Measurements from ENCODE around the gene TYMP.

Gene TYMP

GRCh38 chr22:50529897-50530579, at the start of gene TYMP:
Gene TYMP (minus strand): TSS chr22:50530012. CDS start chr22:50529709, 303 bp downstream.
- in situ Hi-C loops (cut with MboI; ENCODE audit: low sequenced_read_pairs), result no loop called here

- in situ Hi-C loops (cut with MboI; ENCODE audit: low sequenced_read_pairs), result no loop called here
These were observed 49.0 kb upstream of the TYMP start for GRCh38 chr22:50578776-50579310.

GRCh38 chr22:50577987-50578775, 48.4 kb upstream of the TYMP start, which contains the start of gene CPT1B:
Gene CPT1B (minus strand): TSS chr22:50578427. CDS start chr22:50577915, 512 bp downstream.
- in situ Hi-C loops (cut with MboI; ENCODE audit: low sequenced_read_pairs), result no loop called here

- in situ Hi-C loops (cut with MboI; ENCODE audit: low sequenced_read_pairs), result no loop called here
These were observed 47.8 kb upstream of the TYMP start for GRCh38 chr22:50577697-50577986.

- in situ Hi-C loops (cut with MboI; ENCODE audit: low sequenced_read_pairs), result no loop called here
These were observed 47.2 kb upstream of the TYMP start for GRCh38 chr22:50576806-50577696.

GRCh38 chr22:50576070-50576469, 46.3 kb upstream of the TYMP start:
- in situ Hi-C loops (cut with MboI; ENCODE audit: low sequenced_read_pairs), result no loop called here

- in situ Hi-C loops (cut with MboI; ENCODE audit: low sequenced_read_pairs), result no loop called here
These were observed 45.7 kb upstream of the TYMP start for GRCh38 chr22:50575426-50575941.

GRCh38 chr22:50574383-50574755, 44.6 kb upstream of the TYMP start:
- in situ Hi-C loops (cut with MboI; ENCODE audit: low sequenced_read_pairs), result no loop called here

- in situ Hi-C loops (cut with MboI; ENCODE audit: low sequenced_read_pairs), result no loop called here
These were observed 43.9 kb upstream of the TYMP start for GRCh38 chr22:50573491-50574382.

GRCh38 chr22:50572965-50573364, 43.2 kb upstream of the TYMP start:
- in situ Hi-C loops (cut with MboI; ENCODE audit: low sequenced_read_pairs), result no loop called here

GRCh38 chr22:50571264-50572175, 41.7 kb upstream of the TYMP start:
- in situ Hi-C loops (cut with MboI; ENCODE audit: low sequenced_read_pairs), result no loop called here

GRCh38 chr22:50570861-50571260, 41.0 kb upstream of the TYMP start:
- in situ Hi-C loops (cut with MboI; ENCODE audit: low sequenced_read_pairs), result no loop called here

GRCh38 chr22:50569896-50570535, 40.2 kb upstream of the TYMP start:
- in situ Hi-C loops (cut with MboI; ENCODE audit: low sequenced_read_pairs), result no loop called here

GRCh38 chr22:50569041-50569459, 39.2 kb upstream of the TYMP start:
- in situ Hi-C loops (cut with MboI; ENCODE audit: low sequenced_read_pairs), result no loop called here

- in situ Hi-C loops (cut with MboI; ENCODE audit: low sequenced_read_pairs), result no loop called here
These were observed 38.8 kb upstream of the TYMP start for GRCh38 chr22:50568626-50569025.

- in situ Hi-C loops (cut with MboI; ENCODE audit: low sequenced_read_pairs), result no loop called here
These were observed 38.0 kb upstream of the TYMP start for GRCh38 chr22:50567721-50568252.

- in situ Hi-C loops (cut with MboI; ENCODE audit: low sequenced_read_pairs), result no loop called here
These were observed 34.5 kb upstream of the TYMP start for GRCh38 chr22:50564289-50564688.
